ENCODE measurements around the gene FBLN1.

DNA sequence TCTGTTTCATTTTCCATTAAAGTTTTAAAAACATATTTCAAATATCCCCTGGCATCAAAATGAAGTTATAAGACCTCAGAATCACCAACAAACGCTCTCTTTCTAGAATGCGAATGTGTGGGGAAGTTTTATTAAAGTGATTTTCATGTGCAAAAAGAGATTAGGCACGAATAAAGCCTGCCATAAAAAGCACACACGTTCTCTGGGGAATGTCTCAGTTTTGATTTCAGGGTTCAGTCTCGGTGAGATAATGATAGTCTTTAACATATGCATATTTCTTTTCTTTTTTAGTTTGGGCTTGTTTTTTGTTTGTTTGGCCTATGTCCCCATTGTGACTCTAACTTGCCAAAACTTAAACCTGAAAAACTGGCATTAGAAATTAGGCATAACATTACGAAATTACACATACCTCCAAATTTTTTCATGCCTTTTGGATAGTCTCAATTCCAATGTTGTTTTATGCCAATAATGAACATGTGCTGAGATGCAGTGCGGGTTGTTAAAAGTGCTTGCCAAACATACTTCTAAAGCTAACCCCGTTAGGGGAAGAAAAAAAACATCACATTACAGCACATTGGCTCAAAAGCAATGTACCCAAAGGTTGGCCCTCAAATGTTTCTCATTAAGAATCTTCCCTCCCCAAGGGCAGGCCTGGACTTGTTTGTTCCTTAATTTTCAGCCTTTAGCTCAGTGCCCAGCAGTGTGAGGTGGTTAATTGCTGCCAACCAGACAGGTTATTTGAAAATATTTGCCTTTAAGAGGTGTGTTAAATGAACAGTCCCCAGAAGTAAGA lies 33.2 kb upstream of the FBLN1 start:
- TF ChIP-seq POLR2A (IDR thresholded peaks at IDR 0.05) (no peak), CTCF (IDR thresholded peaks at IDR 0.05) (no peak), EP300 (IDR thresholded peaks at IDR 0.05) (no peak), POLR2AphosphoS5 (IDR thresholded peaks at IDR 0.05) (no peak)

Measured in stomach (tissue), 4 donors.